H9 (cell line): ENCODE data around the gene ABT1. TPM values are rescaled to one million over a fixed set of nuclear protein-coding genes. Genes with fewer than 3 reads are reported as not detected.

ENCODE experiments used
- DNase-seq: peaks from one replicate; pipeline ENCODE4 v3.0.0-alpha.2; 2017
- H2AFZ ChIP-seq: one replicate; pipeline ENCODE4 v1.6.1; 2013; ENCODE audit warnings: mild to moderate bottlenecking, low read length, control low read depth, moderate library complexity
- H2AK5ac ChIP-seq: 2 replicates; pipeline ENCODE4 v1.6.1; 2013; ENCODE audit warnings: low read length, control low read depth, mixed read lengths; ENCODE audit not compliant: insufficient read length
- H2BK120ac ChIP-seq: one replicate; pipeline ENCODE4 v1.6.1; 2013; ENCODE audit warnings: low read depth, mild to moderate bottlenecking, low read length, control low read depth, inconsistent platforms; ENCODE audit not compliant: poor library complexity, severe bottlenecking
- H2BK12ac ChIP-seq: 2 replicates; pipeline ENCODE4 v1.6.1; 2013; ENCODE audit warnings: low read length, control low read depth, mixed read lengths, low read depth; ENCODE audit not compliant: insufficient read length
- H2BK15ac ChIP-seq: 2 replicates; pipeline ENCODE4 v1.6.1; 2013; ENCODE audit warnings: low read depth, low read length, control low read depth
- H2BK20ac ChIP-seq: one replicate; pipeline ENCODE4 v1.6.1; 2013; ENCODE audit warnings: low read depth, mild to moderate bottlenecking, low read length, control low read depth, inconsistent platforms; ENCODE audit not compliant: poor library complexity, severe bottlenecking
- H2BK5ac ChIP-seq: 2 replicates; pipeline ENCODE4 v1.6.1; 2013; ENCODE audit warnings: low read length, control low read depth, mixed read lengths; ENCODE audit not compliant: insufficient read length
- H3K14ac ChIP-seq: 2 replicates; pipeline ENCODE4 v1.6.1; 2013; ENCODE audit warnings: low read length, control low read depth; ENCODE audit not compliant: insufficient read depth
- H3K18ac ChIP-seq: 2 replicates; pipeline ENCODE4 v1.6.1; 2013; ENCODE audit warnings: low read depth, mild to moderate bottlenecking, mixed read lengths, low read length, control low read depth; ENCODE audit not compliant: insufficient read length
- H3K23ac ChIP-seq: 2 replicates; pipeline ENCODE4 v1.6.1; 2013; ENCODE audit warnings: low read length, control low read depth, mixed read lengths, low read depth; ENCODE audit not compliant: insufficient read length
- H3K23me2 ChIP-seq: 2 replicates; pipeline ENCODE4 v1.6.1; 2013; ENCODE audit warnings: low read depth, mild to moderate bottlenecking, mixed read lengths, low read length, control low read depth; ENCODE audit not compliant: insufficient read length, poor library complexity, severe bottlenecking
- H3K27ac ChIP-seq: 2 replicates; pipeline ENCODE4 v1.5.1; 2013; ENCODE audit warnings: low read length, control low read depth, mixed read lengths, low read depth; ENCODE audit not compliant: insufficient read length
- H3K27me3 ChIP-seq: 2 replicates; pipeline ENCODE4 v1.6.1; 2013; ENCODE audit warnings: low read length, control low read depth, inconsistent platforms; ENCODE audit not compliant: insufficient read depth
- H3K4ac ChIP-seq: 2 replicates; pipeline ENCODE4 v1.6.1; 2013; ENCODE audit warnings: low read depth, mild to moderate bottlenecking, control low read depth, inconsistent platforms, low read length, moderate library complexity
- H3K4me1 ChIP-seq: 2 replicates; pipeline ENCODE4 v1.6.1; 2013; ENCODE audit warnings: low read length, control low read depth, inconsistent platforms; ENCODE audit not compliant: insufficient read depth
- H3K4me2 ChIP-seq: 2 replicates; pipeline ENCODE4 v1.6.1; 2013; ENCODE audit warnings: low read length, control low read depth, mixed read lengths; ENCODE audit not compliant: insufficient read length, insufficient read depth
- H3K56ac ChIP-seq: 2 replicates; pipeline ENCODE4 v1.6.1; 2013; ENCODE audit warnings: low read depth, mild to moderate bottlenecking, mixed read lengths, low read length, control low read depth; ENCODE audit not compliant: insufficient read length
- H3K79me1 ChIP-seq: 2 replicates; pipeline ENCODE4 v1.6.1; 2013; ENCODE audit warnings: low read depth, mild to moderate bottlenecking, moderate library complexity, low read length, control low read depth, inconsistent platforms; ENCODE audit not compliant: insufficient read depth, poor library complexity, severe bottlenecking
- H3K79me2 ChIP-seq: 2 replicates; pipeline ENCODE4 v1.6.1; 2013; ENCODE audit warnings: low read length, control low read depth, inconsistent platforms; ENCODE audit not compliant: insufficient read depth
- H3K9ac ChIP-seq: 2 replicates; pipeline ENCODE4 v1.6.1; 2013; ENCODE audit warnings: low read length, control low read depth, mixed read lengths; ENCODE audit not compliant: insufficient read length; ENCODE audit errors: extremely low read depth
- H3K9me3 ChIP-seq: one replicate; pipeline ENCODE4 v1.6.1; 2013; ENCODE audit warnings: low read depth, low read length, inconsistent platforms; ENCODE audit not compliant: control insufficient read depth
- H3T11ph ChIP-seq: one replicate; pipeline ENCODE4 v1.6.1; 2013; ENCODE audit warnings: mild to moderate bottlenecking, low read length, control low read depth, inconsistent platforms
- H4K20me1 ChIP-seq: one replicate; pipeline ENCODE4 v1.6.1; 2013; ENCODE audit not compliant: control insufficient read depth, insufficient read length, insufficient read depth
- H4K5ac ChIP-seq: 2 replicates; pipeline ENCODE4 v1.6.1; 2013; ENCODE audit warnings: low read depth, mild to moderate bottlenecking, mixed read lengths, low read length, control low read depth; ENCODE audit not compliant: insufficient read length
- H4K8ac ChIP-seq: replicated peaks from 2 replicates; pipeline ENCODE4 v1.6.1; 2013; ENCODE audit warnings: low read length, control low read depth, mixed read lengths, low read depth; ENCODE audit not compliant: insufficient read length
- H4K91ac ChIP-seq: 2 replicates; pipeline ENCODE4 v1.6.1; 2013; ENCODE audit warnings: low read depth, mild to moderate bottlenecking, moderate library complexity, mixed read lengths, low read length, control low read depth; ENCODE audit not compliant: insufficient read length
- H3K27ac Mint-ChIP-seq, 3 experiments: 2 replicates in 2 of 3; 3 replicates in 1 of 3; pipeline ENCODE4 v1.8.0; 2020 to 2021; ENCODE audit warnings: mixed read lengths in 3 of 3, mild to moderate bottlenecking in 1 of 3, moderate library complexity in 1 of 3
- H3K27me3 Mint-ChIP-seq: 2 replicates; pipeline ENCODE4 v1.8.0; 2021; ENCODE audit warnings: low read depth, mild to moderate bottlenecking, moderate library complexity, mixed read lengths
- H3K36me3 Mint-ChIP-seq, 3 experiments: 2 replicates in 2 of 3; 3 replicates in 1 of 3; pipeline ENCODE4 v1.8.0; 2020 to 2021; ENCODE audit warnings: low read depth in 3 of 3, mixed read lengths in 3 of 3; ENCODE audit not compliant: insufficient read depth in 1 of 3
- H3K4me1 Mint-ChIP-seq, 2 experiments: 2 replicates each; pipeline ENCODE4 v1.8.0; 2020; ENCODE audit warnings: mixed read lengths in 2 of 2
- H3K4me3 Mint-ChIP-seq, 2 experiments: 2 replicates in 1 of 2; 3 replicates in 1 of 2; pipeline ENCODE4 v1.8.0; 2020 to 2021; ENCODE audit warnings: mild to moderate bottlenecking in 2 of 2, mixed read lengths in 2 of 2, moderate library complexity in 1 of 2
- H3K9me3 Mint-ChIP-seq, 2 experiments: 2 replicates in 1 of 2; 3 replicates in 1 of 2; pipeline ENCODE4 v1.8.0; 2020; ENCODE audit warnings: mild to moderate bottlenecking in 2 of 2, mixed read lengths in 2 of 2, moderate library complexity in 1 of 2
- whole genome bisulfite sequencing: extraction: QIAGEN DNeasy Blood & Tissue Kit; methylation state at CpG from one replicate; pipeline ENCODE4 v1.1.7; 2013; ENCODE audit warnings: missing lambda C conversion rate, low lambda C conversion rate, mixed read lengths; ENCODE audit not compliant: insufficient read length; ENCODE audit errors: extremely low coverage; 5-methylcytosine and 5-hydroxymethylcytosine counted together
- total RNA-seq: library from RNA; stranded (reverse); gene quantifications from 2 replicates; pipeline ENCODE4 v1.2.1, GENCODE V29; 2021
- TF ChIP-seq, protein P1 (sequence below): fragments of 200-600 bp; sonication (generic); conservative IDR thresholded peaks from 3 replicates; pipeline ENCODE4 v1.8.0; 2021; ENCODE audit warnings: antibody characterized with exemption, mild to moderate bottlenecking

The ABT1 gene
- total RNA-seq, 1 experiment from 2014 or later = 26.4 TPM

- no peak overlapping the region for H3K14ac ChIP-seq
- H2BK5ac ChIP-seq = no peak overlapping the region
- Mint-ChIP-seq H3K4me3 (no peak overlapping the region), H3K4me1 (peaks cover 9 to 11% of the 10 kb centered on the region in 2 experiments), H3K27ac (no peak overlapping the region), H3K9me3 (no peaks in the 10 kb centered on the region), H3K36me3 (peaks cover 2 to 11% (median 11%) of the 10 kb centered on the region in 3 experiments; a peak in 5 of 7 replicates), H3K27me3 (peaks cover 5% of the 10 kb centered on the region; the same call in 1 of the 2 replicates)
- H4K20me1 ChIP-seq = no peaks in the 10 kb centered on the region
- no peak overlapping the region for H3K18ac ChIP-seq
- no peak overlapping the region for H2BK15ac ChIP-seq
- no peak overlapping the region for H3K4ac ChIP-seq
- no peak overlapping the region for H2BK12ac ChIP-seq
- no peak overlapping the region for H3K23ac ChIP-seq
- H3K79me1 ChIP-seq = peaks cover 5% of the 10 kb centered on the region
- no peak overlapping the region for H3K56ac ChIP-seq
- no peak overlapping the region for H4K91ac ChIP-seq
- no peak overlapping the region for H4K8ac ChIP-seq
- peaks cover 21% of the 10 kb centered on the region for H3K23me2 ChIP-seq
- H3K9me3 ChIP-seq = no peaks in the 10 kb centered on the region
- no peak overlapping the region for H2BK120ac ChIP-seq
- H2AK5ac ChIP-seq = no peak overlapping the region
- H2AFZ ChIP-seq = peak overlapping the region; percentile 66
- H3K9ac ChIP-seq = peak overlapping the region; percentile 36
- TF ChIP-seq, protein P1, sequence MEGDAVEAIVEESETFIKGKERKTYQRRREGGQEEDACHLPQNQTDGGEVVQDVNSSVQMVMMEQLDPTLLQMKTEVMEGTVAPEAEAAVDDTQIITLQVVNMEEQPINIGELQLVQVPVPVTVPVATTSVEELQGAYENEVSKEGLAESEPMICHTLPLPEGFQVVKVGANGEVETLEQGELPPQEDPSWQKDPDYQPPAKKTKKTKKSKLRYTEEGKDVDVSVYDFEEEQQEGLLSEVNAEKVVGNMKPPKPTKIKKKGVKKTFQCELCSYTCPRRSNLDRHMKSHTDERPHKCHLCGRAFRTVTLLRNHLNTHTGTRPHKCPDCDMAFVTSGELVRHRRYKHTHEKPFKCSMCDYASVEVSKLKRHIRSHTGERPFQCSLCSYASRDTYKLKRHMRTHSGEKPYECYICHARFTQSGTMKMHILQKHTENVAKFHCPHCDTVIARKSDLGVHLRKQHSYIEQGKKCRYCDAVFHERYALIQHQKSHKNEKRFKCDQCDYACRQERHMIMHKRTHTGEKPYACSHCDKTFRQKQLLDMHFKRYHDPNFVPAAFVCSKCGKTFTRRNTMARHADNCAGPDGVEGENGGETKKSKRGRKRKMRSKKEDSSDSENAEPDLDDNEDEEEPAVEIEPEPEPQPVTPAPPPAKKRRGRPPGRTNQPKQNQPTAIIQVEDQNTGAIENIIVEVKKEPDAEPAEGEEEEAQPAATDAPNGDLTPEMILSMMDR = no peak
- WGBS = no CpG with 5 or more reads among the region's 6 CpGs
- no peaks in the 10 kb centered on the region; the same call in 1 of the 2 replicates for H3K4me1 ChIP-seq
- no peak overlapping the region for H3K27ac ChIP-seq
- no peak overlapping the region for H4K5ac ChIP-seq
- DNase-seq = no peak
- peaks cover 3% of the 10 kb centered on the region; the same call in 1 of the 2 replicates for H3K79me2 ChIP-seq
- no peak overlapping the region for H2BK20ac ChIP-seq
- H3K27me3 ChIP-seq = no peaks in the 10 kb centered on the region
- H3T11ph ChIP-seq = no peak overlapping the region
- peak overlapping the region; percentile 99 for H3K4me2 ChIP-seq
These were observed 2.6 kb upstream of the ABT1 start for GRCh38 chr6:26594131-26594498.
